ENCODE measurements around the gene SLC5A3.
A peak's percentile ranks its signal among the peaks of the same experiment; 100 is the strongest.

The SLC5A3 gene

GRCh38 chr21:34043333-34043732 lies 30.0 kb upstream of the SLC5A3 start:
- in situ Hi-C loops (cut with MboI; ENCODE audit: low sequenced_read_pairs) = no loop called here
- Histone ChIP-seq H3K36me3 (replicated peaks) (no peaks in the 10 kb centered on the region), H3K4me3 (no peak overlapping the region), H3K9me3 (no peaks in the 10 kb centered on the region), H3K27me3 (ENCODE audit: low read depth) (peaks cover 18% of the 10 kb centered on the region), H3K4me1 (no peaks in the 10 kb centered on the region)
- DNase-seq (ENCODE audit: low spot score in 2 of 2) = no peak

GRCh38 chr21:34046917-34047316 lies 26.5 kb upstream of the SLC5A3 start:
- H3K4me1 ChIP-seq = no peaks in the 10 kb centered on the region
- H3K27me3 ChIP-seq (ENCODE audit: low read depth) = peaks cover 9% of the 10 kb centered on the region; the same call in 1 of the 2 replicates
- H3K9me3 ChIP-seq = no peaks in the 10 kb centered on the region
- in situ Hi-C loops (cut with MboI; ENCODE audit: low sequenced_read_pairs) = no loop called here
- no peak for DNase-seq (ENCODE audit: low spot score in 2 of 2)
- H3K4me3 ChIP-seq = no peak overlapping the region
- no peaks in the 10 kb centered on the region for H3K36me3 ChIP-seq (replicated peaks)

- in situ Hi-C loops (cut with MboI; ENCODE audit: low sequenced_read_pairs) = no loop called here
- H3K27me3 ChIP-seq (ENCODE audit: low read depth) = 0 out of 2 replicates have a peak, but pooled peaks cover 4% of the 10 kb centered on the region
- no peak for DNase-seq (ENCODE audit: low spot score in 2 of 2)
- H3K4me1 ChIP-seq = no peaks in the 10 kb centered on the region
- no peak overlapping the region for H3K4me3 ChIP-seq
- H3K9me3 ChIP-seq = no peaks in the 10 kb centered on the region
- H3K36me3 ChIP-seq (replicated peaks) = no peaks in the 10 kb centered on the region
Measured at GRCh38 chr21:34047835-34048234, 25.5 kb upstream of the SLC5A3 start.

- no peaks in the 10 kb centered on the region for H3K36me3 ChIP-seq (replicated peaks)
- no peaks in the 10 kb centered on the region for H3K27me3 ChIP-seq (ENCODE audit: low read depth)
- no peak for DNase-seq (ENCODE audit: low spot score in 2 of 2)
Measured at GRCh38 chr21:34052171-34052570, 21.2 kb upstream of the SLC5A3 start.

GRCh38 chr21:34054259-34054658 lies 19.1 kb upstream of the SLC5A3 start:
- DNase-seq (ENCODE audit: low spot score in 2 of 2) = no peak
- in situ Hi-C loops (cut with MboI; ENCODE audit: low sequenced_read_pairs) = no loop called here
- no peaks in the 10 kb centered on the region for H3K27me3 ChIP-seq (ENCODE audit: low read depth)
- H3K4me3 ChIP-seq = no peak overlapping the region
- no peaks in the 10 kb centered on the region for H3K36me3 ChIP-seq (replicated peaks)
- H3K4me1 ChIP-seq = no peaks in the 10 kb centered on the region
- no peaks in the 10 kb centered on the region for H3K9me3 ChIP-seq

More at GRCh38 chr21:34052171-34052570, 21.2 kb upstream of the SLC5A3 start:
- Histone ChIP-seq H3K4me1 (no peaks in the 10 kb centered on the region), H3K4me3 (no peak overlapping the region), H3K9me3 (no peaks in the 10 kb centered on the region)
- in situ Hi-C loops (cut with MboI; ENCODE audit: low sequenced_read_pairs) = no loop called here

GRCh38 chr21:34055615-34056014 lies 17.8 kb upstream of the SLC5A3 start:
- Histone ChIP-seq H3K9me3 (no peaks in the 10 kb centered on the region), H3K4me1 (no peaks in the 10 kb centered on the region), H3K4me3 (no peak overlapping the region), H3K27me3 (ENCODE audit: low read depth) (no peaks in the 10 kb centered on the region), H3K36me3 (replicated peaks) (no peaks in the 10 kb centered on the region)
- DNase-seq (ENCODE audit: low spot score in 2 of 2) = no peak
- in situ Hi-C loops (cut with MboI; ENCODE audit: low sequenced_read_pairs) = no loop called here

GRCh38 chr21:34061983-34062382 lies 11.4 kb upstream of the SLC5A3 start:
- no peak for DNase-seq (ENCODE audit: low spot score in 2 of 2)
- H3K4me1 ChIP-seq = no peaks in the 10 kb centered on the region
- in situ Hi-C loops (cut with MboI; ENCODE audit: low sequenced_read_pairs) = no loop called here

GRCh38 chr21:34065027-34065426 lies 8.4 kb upstream of the SLC5A3 start:
- no peak overlapping the region for H3K4me3 ChIP-seq
- in situ Hi-C loops (cut with MboI; ENCODE audit: low sequenced_read_pairs) = no loop called here
- H3K27me3 ChIP-seq (ENCODE audit: low read depth) = no peaks in the 10 kb centered on the region; the same call in 1 of the 2 replicates
- DNase-seq (ENCODE audit: low spot score in 2 of 2) = no peak
- no peaks in the 10 kb centered on the region for H3K9me3 ChIP-seq
- H3K36me3 ChIP-seq (replicated peaks) = no peaks in the 10 kb centered on the region
- H3K4me1 ChIP-seq = no peaks in the 10 kb centered on the region

More at GRCh38 chr21:34061983-34062382, 11.4 kb upstream of the SLC5A3 start:
- Histone ChIP-seq H3K9me3 (no peaks in the 10 kb centered on the region), H3K27me3 (ENCODE audit: low read depth) (no peaks in the 10 kb centered on the region; the same call in 1 of the 2 replicates), H3K4me3 (no peak overlapping the region), H3K36me3 (replicated peaks) (no peaks in the 10 kb centered on the region)

GRCh38 chr21:34071683-34072082 lies 1.7 kb upstream of the SLC5A3 start:
- H3K4me3 ChIP-seq = no peak overlapping the region
- DNase-seq (ENCODE audit: low spot score in 2 of 2) = no peak
- H3K27me3 ChIP-seq (ENCODE audit: low read depth) = no peaks in the 10 kb centered on the region
- no peaks in the 10 kb centered on the region; the same call in 1 of the 2 replicates for H3K36me3 ChIP-seq (replicated peaks)
- peaks cover 24% of the 10 kb centered on the region for H3K4me1 ChIP-seq
- in situ Hi-C loops (cut with MboI; ENCODE audit: low sequenced_read_pairs) = no loop called here
- no peaks in the 10 kb centered on the region for H3K9me3 ChIP-seq

GRCh38 chr21:34072145-34073031 lies 990 bp upstream of the SLC5A3 start:
- no peaks in the 10 kb centered on the region for H3K27me3 ChIP-seq (ENCODE audit: low read depth)
- H3K4me3 ChIP-seq = no peak overlapping the region; the same call in 1 of the 2 replicates
- no peaks in the 10 kb centered on the region; the same call in 1 of the 2 replicates for H3K36me3 ChIP-seq (replicated peaks)
- no peaks in the 10 kb centered on the region for H3K9me3 ChIP-seq
- H3K4me1 ChIP-seq = peaks cover 24% of the 10 kb centered on the region
- in situ Hi-C loops (cut with MboI; ENCODE audit: low sequenced_read_pairs) = no loop called here
- DNase-seq (ENCODE audit: low spot score in 2 of 2) = no peak

GRCh38 chr21:34073749-34074282 lies 438 bp downstream of the SLC5A3 start:
- peak overlapping the region; percentile 64 for H3K4me3 ChIP-seq
- H3K9me3 ChIP-seq = no peaks in the 10 kb centered on the region
- H3K36me3 ChIP-seq (replicated peaks) = peaks cover 3% of the 10 kb centered on the region; the same call in 1 of the 2 replicates
- DNase-seq (ENCODE audit: low spot score in 2 of 2) = peak in 1 of 2 experiments; percentile 44
- peaks cover 24% of the 10 kb centered on the region for H3K4me1 ChIP-seq
- H3K27me3 ChIP-seq (ENCODE audit: low read depth) = no peaks in the 10 kb centered on the region
- in situ Hi-C loops (cut with MboI; ENCODE audit: low sequenced_read_pairs) = no loop called here

GRCh38 chr21:34074283-34075090 lies 1.1 kb downstream of the SLC5A3 start:
- in situ Hi-C loops (cut with MboI; ENCODE audit: low sequenced_read_pairs) = no loop called here
- no peaks in the 10 kb centered on the region for H3K9me3 ChIP-seq
- H3K4me1 ChIP-seq = peaks cover 24% of the 10 kb centered on the region
- DNase-seq (ENCODE audit: low spot score in 2 of 2) = peak; percentile 39 to 43
- H3K4me3 ChIP-seq = peak overlapping the region; percentile 56
- H3K36me3 ChIP-seq (replicated peaks) = peaks cover 3% of the 10 kb centered on the region; the same call in 1 of the 2 replicates
- H3K27me3 ChIP-seq (ENCODE audit: low read depth) = no peaks in the 10 kb centered on the region

GRCh38 chr21:34075091-34075425 lies 1.7 kb downstream of the SLC5A3 start:
- Histone ChIP-seq H3K4me1 (peaks cover 24% of the 10 kb centered on the region), H3K4me3 (peak overlapping the region; percentile 56), H3K9me3 (no peaks in the 10 kb centered on the region), H3K36me3 (replicated peaks) (peaks cover 3% of the 10 kb centered on the region), H3K27me3 (ENCODE audit: low read depth) (no peaks in the 10 kb centered on the region)
- in situ Hi-C loops (cut with MboI; ENCODE audit: low sequenced_read_pairs) = no loop called here
- DNase-seq (ENCODE audit: low spot score in 2 of 2) = no peak
